22Rv1 (cell line): Measurements from ENCODE around the gene COX7B.
"Not testable (repeated sequence)": the region's sequence is repeated elsewhere in the genome, so short reads cannot be mapped to it uniquely, and the experiment has no call there.

Experiments
- H3K27ac ChIP-seq: fragments of 450-650 bp; 2 replicates; pipeline ENCODE4 v1.5.1; 2017
- ZFX ChIP-seq: fragments of 450-650 bp; IDR thresholded peaks from 2 replicates; pipeline ENCODE4 v1.6.1; 2017; ENCODE audit warnings: antibody characterized with exemption, borderline replicate concordance
- TF ChIP-seq, protein P1 (sequence below): fragments of 450-650 bp; IDR thresholded peaks from 2 replicates; pipeline ENCODE4 v1.5.1; 2017; ENCODE audit warnings: mild to moderate bottlenecking

Gene COX7B

DNA sequence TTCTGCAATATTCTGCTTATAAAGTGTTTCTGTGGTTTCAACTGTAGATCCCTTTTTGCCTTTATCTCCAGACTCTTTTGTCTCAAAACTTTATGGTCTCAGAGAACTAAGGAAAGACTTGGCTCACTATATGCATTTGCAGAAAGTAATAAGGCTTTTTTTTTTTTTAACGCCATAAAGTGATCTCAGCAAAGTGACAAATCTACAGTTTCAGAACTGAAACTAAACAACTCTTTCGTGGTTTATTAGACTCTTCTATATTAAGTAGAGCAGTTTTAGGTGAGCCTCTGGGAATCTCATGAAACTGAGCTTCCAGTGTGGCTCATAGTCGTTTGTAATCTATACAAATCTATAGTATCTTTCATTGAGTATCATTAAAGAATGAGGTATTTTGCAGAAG, 26.5 kb downstream of the COX7B start:
- no peak overlapping the region for H3K27ac ChIP-seq
- TF ChIP-seq ZFX, result no peak
- TF ChIP-seq, protein P1, sequence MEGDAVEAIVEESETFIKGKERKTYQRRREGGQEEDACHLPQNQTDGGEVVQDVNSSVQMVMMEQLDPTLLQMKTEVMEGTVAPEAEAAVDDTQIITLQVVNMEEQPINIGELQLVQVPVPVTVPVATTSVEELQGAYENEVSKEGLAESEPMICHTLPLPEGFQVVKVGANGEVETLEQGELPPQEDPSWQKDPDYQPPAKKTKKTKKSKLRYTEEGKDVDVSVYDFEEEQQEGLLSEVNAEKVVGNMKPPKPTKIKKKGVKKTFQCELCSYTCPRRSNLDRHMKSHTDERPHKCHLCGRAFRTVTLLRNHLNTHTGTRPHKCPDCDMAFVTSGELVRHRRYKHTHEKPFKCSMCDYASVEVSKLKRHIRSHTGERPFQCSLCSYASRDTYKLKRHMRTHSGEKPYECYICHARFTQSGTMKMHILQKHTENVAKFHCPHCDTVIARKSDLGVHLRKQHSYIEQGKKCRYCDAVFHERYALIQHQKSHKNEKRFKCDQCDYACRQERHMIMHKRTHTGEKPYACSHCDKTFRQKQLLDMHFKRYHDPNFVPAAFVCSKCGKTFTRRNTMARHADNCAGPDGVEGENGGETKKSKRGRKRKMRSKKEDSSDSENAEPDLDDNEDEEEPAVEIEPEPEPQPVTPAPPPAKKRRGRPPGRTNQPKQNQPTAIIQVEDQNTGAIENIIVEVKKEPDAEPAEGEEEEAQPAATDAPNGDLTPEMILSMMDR, result no peak

DNA sequence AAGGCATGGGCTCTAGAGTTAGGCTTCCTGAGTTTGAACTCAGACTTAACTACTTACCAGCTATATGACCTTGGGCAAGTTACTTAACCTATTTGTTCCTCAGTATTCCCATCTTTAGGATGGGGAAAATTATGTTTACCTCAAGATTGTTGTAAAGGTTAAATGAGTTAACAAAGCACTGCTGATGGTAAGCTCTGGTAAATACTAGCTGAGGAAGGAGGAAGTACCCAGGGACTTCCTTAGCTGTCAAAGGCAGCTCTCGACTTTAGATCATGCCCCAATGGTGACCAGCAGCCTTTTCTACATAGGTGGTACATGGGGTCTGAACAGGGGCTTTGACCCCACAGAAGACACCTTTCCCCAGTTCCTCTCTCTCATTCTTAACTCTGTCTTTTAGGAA, 31.3 kb downstream of the COX7B start:
- no peak overlapping the region for H3K27ac ChIP-seq

DNA sequence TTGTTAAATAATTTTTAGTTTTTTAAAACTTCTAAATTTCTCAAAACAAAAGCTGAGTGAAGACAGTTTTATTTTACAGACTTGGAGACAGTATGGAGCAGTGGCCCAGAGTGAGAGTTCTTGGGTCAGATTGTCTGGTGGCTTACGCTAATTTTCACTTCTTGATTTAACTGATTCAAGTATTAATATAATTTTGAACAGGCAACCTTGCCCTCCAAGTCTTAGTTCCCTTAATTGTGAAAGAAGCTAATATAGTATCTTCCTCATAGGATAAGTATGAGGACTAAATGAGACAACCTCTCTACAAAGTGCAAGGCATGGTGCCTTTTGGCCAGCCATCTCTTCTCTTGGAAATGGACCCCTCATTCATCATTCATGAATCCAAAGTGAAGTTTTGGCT, 36.6 kb downstream of the COX7B start:
- TF ChIP-seq, protein P1, result no peak
- no peak for TF ChIP-seq ZFX
- H3K27ac ChIP-seq, result no peak overlapping the region

More for the DNA sequence above, 31.3 kb downstream of the COX7B start:
- TF ChIP-seq ZFX, result no peak
- TF ChIP-seq, protein P1, result no peak

DNA sequence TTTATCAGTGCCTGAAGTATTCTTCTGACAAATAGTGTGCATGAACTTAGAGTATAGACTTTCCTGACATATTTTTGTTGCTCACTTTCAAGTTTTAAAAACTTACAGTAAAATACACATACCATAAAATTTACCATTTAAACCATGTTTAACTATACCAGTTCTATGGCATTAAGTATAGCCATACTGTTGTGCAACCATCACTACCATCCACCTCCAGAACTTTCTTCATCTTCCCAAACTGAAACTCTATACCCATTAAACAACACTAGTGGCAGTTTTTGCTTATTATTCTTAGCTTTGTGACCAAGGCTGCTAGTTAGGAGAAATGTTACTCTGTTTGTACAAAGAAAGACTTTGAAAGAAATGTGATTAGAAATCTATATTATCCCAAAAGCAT, 37.0 kb downstream of the COX7B start:
- H3K27ac ChIP-seq, result peak overlapping the region; percentile 68; the same call in 1 of the 2 replicates
- TF ChIP-seq, protein P1, result no peak
- no peak for TF ChIP-seq ZFX

DNA sequence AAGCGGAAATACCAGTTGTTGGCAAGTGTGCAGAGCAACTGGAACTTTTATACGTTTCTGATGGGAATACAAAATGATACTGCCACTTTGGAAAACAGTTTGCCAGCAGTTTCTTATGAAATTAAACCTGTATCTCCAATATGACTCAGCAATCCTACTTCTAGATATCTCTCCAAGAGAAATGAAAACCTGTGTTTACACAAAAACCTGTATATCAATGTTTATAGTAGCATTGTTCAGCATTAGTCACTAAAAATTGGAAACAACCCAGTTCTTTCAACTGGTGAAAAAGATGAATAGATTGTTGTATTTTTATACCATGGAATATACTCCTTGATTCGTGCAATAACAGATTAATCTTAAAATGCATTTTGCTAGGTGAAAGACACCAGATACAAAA, 38.0 kb downstream of the COX7B start:
- H3K27ac ChIP-seq, result peak overlapping the region; percentile 68
- TF ChIP-seq, protein P1, result no peak
- TF ChIP-seq ZFX, result no peak

DNA sequence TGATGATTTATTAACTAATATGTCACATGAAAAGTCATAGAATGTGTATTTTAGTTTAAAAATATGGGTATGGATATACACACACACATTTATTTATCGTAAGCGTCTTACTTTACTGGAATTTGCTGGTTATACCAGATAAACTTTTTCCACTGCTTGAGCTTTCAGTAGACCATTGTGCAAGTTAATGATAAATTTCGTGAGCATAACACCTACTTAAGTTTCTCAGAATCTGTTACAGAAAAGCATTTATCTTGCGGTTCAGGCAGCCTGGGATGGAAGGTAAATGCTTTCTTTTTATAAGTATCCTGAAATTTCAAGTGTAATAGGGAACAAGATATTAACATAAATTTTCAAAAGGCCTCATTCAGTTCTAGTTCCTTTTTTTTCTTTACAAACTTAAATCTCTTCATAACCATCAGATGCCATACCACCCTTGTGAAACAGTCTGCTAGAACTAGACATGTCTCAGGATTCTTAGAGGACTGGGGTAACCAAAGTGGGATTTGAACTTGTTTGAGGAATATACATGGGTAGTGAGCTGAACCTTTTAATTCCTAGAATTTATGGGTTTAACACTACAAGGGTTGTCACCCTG, 38.9 kb downstream of the COX7B start:
- H3K27ac ChIP-seq, result peak overlapping the region; percentile 68; the same call in 1 of the 2 replicates
- no peak for TF ChIP-seq ZFX
- TF ChIP-seq, protein P1, result no peak

DNA sequence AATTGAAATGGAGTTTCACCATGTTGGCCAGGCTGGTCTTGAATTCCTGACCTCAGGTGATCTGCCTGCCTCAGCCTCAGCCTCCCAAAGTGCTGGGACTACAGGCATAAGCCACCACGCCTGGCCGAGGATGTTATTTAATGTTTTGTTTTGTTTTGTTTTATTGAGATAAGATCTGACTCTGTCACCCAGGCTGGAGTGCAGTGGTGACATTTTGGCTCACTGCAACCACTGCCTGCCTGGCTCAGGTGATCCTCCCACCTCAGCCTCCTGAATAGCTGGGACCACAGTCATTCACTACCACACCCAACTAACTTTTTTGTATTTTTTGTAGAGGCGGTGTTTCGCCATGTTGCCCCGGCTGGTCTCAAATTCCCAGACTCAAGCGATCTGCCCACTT, 45.8 kb downstream of the COX7B start:
- not testable (repeated sequence) for H3K27ac ChIP-seq

DNA sequence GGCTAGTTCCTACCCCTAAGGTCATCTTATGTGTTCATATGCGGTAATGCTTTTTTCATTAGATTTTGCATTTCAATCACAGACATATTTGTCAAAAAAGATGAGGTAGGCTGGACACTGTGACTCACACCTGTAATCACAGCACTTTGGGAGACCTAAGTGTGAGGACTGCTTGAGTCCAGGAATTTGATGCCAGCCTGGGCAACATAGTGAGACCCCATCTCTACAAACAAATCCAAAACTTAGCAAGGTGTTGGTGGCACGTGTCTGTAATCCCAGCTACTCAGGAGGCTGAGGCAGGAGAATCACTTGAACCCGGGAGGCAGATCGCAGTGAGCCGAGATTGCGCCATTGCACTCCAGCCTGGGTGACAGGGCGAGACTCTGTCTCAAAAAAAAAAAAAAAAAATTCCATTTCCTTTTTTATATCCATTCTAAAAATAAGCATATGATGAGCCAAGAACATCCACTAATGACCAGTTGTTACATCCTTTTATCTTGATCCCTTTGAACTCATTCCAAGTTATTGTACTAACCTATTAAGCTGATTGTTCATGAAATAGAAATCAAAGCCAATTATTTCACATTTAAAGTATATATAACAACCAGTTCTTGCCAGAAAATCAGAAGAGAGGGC, 46.8 kb downstream of the COX7B start:
- TF ChIP-seq ZFX, result no peak
- TF ChIP-seq, protein P1, result no peak
- no peak overlapping the region for H3K27ac ChIP-seq
